Measurements from ENCODE around the gene HMGB1. TPM values are rescaled to one million over a fixed set of nuclear protein-coding genes. Genes with fewer than 3 reads are reported as not detected.

HMGB1 gene
- 594 and 603 TPM in 2 replicates for total RNA-seq

- H3K4me1 Mint-ChIP-seq (ENCODE audit: low read depth) = peaks cover 26% of the 10 kb centered on the region
- no peaks in the 10 kb centered on the region for H3K27me3 Mint-ChIP-seq (ENCODE audit: low read depth)
- peaks cover 31% of the 10 kb centered on the region for H3K36me3 Mint-ChIP-seq (ENCODE audit: low read depth)
- H3K4me3 Mint-ChIP-seq (ENCODE audit: low read depth) = peak within 1 kb of the TSS; percentile 94
- intact Hi-C loops (cut with micrococcal nuclease) = loop anchor here (1.0 to 10.0 kb wide), 12 partner anchors 35 to 699 kb away; partner anchors contain the start of genes HSPH1 and KATNAL1
- peak; percentile 98 for DNase-seq (ENCODE audit: low spot score)
- no peaks in the 10 kb centered on the region for H3K9me3 Mint-ChIP-seq
- peak within 1 kb of the TSS; percentile 100 for H3K27ac Mint-ChIP-seq
Measured at GRCh38 chr13:30465593-30466357, at the start of gene HMGB1. Gene HMGB1 (minus strand): TSS chr13:30465936. CDS start chr13:30463680, 2,256 bp downstream.

GRCh38 chr13:30510811-30511371 is 45.2 kb upstream of the HMGB1 start:
- intact Hi-C loops (cut with micrococcal nuclease) = no loop called here
- Mint-ChIP-seq H3K27ac (no peak overlapping the region), H3K4me3 (ENCODE audit: low read depth) (no peak overlapping the region), H3K9me3 (no peaks in the 10 kb centered on the region), H3K27me3 (ENCODE audit: low read depth) (peaks cover 20% of the 10 kb centered on the region), H3K36me3 (ENCODE audit: low read depth) (no peaks in the 10 kb centered on the region), H3K4me1 (ENCODE audit: low read depth) (peaks cover 12% of the 10 kb centered on the region)
- DNase-seq (ENCODE audit: low spot score) = no peak

DNA sequence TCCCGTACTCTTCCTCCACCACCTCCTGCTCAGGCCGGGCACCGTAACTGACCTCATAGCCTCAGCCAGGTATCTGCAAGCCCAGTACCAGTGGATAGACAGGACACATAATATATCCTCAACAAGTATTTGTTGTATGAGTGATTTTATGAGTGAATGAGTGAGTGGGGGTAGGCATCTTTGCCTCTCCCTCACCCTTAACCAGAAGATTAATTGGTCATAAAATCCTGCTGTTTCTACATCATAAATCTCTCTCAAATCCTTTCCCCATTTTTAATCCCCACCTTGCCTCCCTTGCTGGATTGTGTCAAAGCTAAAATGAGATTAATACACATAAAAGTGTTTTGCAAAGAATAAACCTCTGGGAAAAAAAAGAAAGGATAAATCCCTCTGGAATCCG is 44.4 kb upstream of the HMGB1 start:
- no peak for DNase-seq (ENCODE audit: low spot score)
- no peaks in the 10 kb centered on the region for H3K9me3 Mint-ChIP-seq
- H3K4me1 Mint-ChIP-seq (ENCODE audit: low read depth) = peaks cover 12% of the 10 kb centered on the region
- no peak overlapping the region for H3K27ac Mint-ChIP-seq
- H3K4me3 Mint-ChIP-seq (ENCODE audit: low read depth) = no peak overlapping the region
- H3K27me3 Mint-ChIP-seq (ENCODE audit: low read depth) = peaks cover 19% of the 10 kb centered on the region
- intact Hi-C loops (cut with micrococcal nuclease) = no loop called here
- no peaks in the 10 kb centered on the region for H3K36me3 Mint-ChIP-seq (ENCODE audit: low read depth)

- DNase-seq (ENCODE audit: low spot score) = no peak
- no peaks in the 10 kb centered on the region for H3K9me3 Mint-ChIP-seq
- peaks cover 15% of the 10 kb centered on the region for H3K27me3 Mint-ChIP-seq (ENCODE audit: low read depth)
- H3K27ac Mint-ChIP-seq = no peak overlapping the region
- H3K4me3 Mint-ChIP-seq (ENCODE audit: low read depth) = no peak overlapping the region
- peaks cover 16% of the 10 kb centered on the region for H3K4me1 Mint-ChIP-seq (ENCODE audit: low read depth)
- intact Hi-C loops (cut with micrococcal nuclease) = loop anchor here (10.0 kb wide), 1 partner anchor 65 kb away; no protein-coding TSS in a partner anchor
- no peaks in the 10 kb centered on the region for H3K36me3 Mint-ChIP-seq (ENCODE audit: low read depth)
Measured at GRCh38 chr13:30509254-30510050, 43.7 kb upstream of the HMGB1 start.

DNA sequence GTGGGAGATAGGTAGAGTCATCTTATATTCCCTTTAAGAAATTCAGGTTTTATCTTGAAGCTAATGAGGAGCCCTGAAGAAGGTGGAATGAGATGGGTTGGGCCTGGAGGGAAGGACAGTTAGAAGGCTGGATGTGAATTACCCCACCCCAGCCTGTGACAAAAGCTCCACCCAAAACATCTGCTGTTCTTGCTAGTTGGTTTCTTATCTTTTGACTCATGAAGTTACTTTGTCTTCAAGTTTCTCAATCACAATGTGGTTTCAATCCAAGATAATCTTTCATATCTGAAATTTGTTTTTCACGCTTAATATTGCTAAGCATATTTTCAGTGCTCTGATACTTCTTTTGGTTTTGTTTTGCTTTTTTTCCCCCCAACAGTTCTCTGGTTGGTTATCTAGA is 38.3 kb upstream of the HMGB1 start:
- Mint-ChIP-seq H3K27ac (peak overlapping the region; percentile 39), H3K9me3 (no peaks in the 10 kb centered on the region), H3K27me3 (ENCODE audit: low read depth) (peaks cover 1% of the 10 kb centered on the region), H3K36me3 (ENCODE audit: low read depth) (no peaks in the 10 kb centered on the region), H3K4me1 (ENCODE audit: low read depth) (peaks cover 17% of the 10 kb centered on the region), H3K4me3 (ENCODE audit: low read depth) (no peak overlapping the region)
- DNase-seq (ENCODE audit: low spot score) = peak; percentile 44
- intact Hi-C loops (cut with micrococcal nuclease) = loop anchor here (2.0 to 10.0 kb wide), 2 partner anchors 37 to 71 kb away; no protein-coding TSS in a partner anchor

DNA sequence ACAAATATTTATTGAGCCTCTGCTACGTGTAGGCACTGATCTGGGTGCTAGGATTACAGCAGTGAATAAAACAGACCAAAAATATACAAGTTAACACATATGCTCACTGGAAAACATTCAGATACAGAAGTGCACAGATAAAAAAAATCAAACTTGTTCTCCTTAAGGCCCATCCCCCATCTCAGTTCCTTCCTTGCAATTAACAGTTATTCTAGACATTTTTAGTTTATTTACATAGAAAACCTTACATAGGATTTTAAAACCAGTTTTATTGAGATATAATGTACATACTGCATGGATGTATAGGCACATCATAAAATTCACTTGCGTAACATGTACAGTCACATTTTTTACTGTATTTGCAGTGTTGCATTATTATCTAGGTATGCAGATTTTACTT is 36.5 kb upstream of the HMGB1 start:
- H3K4me3 Mint-ChIP-seq (ENCODE audit: low read depth) = no peak overlapping the region
- no peak for DNase-seq (ENCODE audit: low spot score)
- intact Hi-C loops (cut with micrococcal nuclease) = loop anchor here (10.0 kb wide), 1 partner anchor 73 kb away; no protein-coding TSS in a partner anchor
- H3K9me3 Mint-ChIP-seq = no peaks in the 10 kb centered on the region
- peaks cover 17% of the 10 kb centered on the region for H3K4me1 Mint-ChIP-seq (ENCODE audit: low read depth)
- H3K36me3 Mint-ChIP-seq (ENCODE audit: low read depth) = no peaks in the 10 kb centered on the region
- peaks cover 1% of the 10 kb centered on the region for H3K27me3 Mint-ChIP-seq (ENCODE audit: low read depth)
- no peak overlapping the region for H3K27ac Mint-ChIP-seq

DNA sequence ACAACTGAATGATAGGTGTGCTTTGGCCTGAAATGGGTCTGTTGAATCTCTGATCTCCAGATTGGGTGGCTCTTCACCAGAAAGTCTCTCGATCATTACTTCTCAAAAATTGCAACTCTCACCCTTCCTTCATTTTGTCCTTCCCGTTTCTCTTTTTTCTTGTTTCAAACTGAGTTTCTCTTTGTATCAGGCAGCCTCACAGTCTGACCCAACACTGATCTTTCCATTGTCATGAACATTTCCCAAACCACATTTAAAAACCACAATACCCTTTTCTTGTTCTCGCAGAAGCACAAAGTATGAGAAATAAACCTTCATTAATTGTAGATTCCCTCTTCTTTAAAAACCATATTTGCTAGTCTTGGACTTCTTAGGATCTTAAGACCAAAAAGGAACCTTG is 33.6 kb upstream of the HMGB1 start:
- Mint-ChIP-seq H3K36me3 (ENCODE audit: low read depth) (no peaks in the 10 kb centered on the region), H3K9me3 (no peaks in the 10 kb centered on the region), H3K27me3 (ENCODE audit: low read depth) (peaks cover 3% of the 10 kb centered on the region), H3K4me1 (ENCODE audit: low read depth) (peaks cover 19% of the 10 kb centered on the region), H3K27ac (no peak overlapping the region), H3K4me3 (ENCODE audit: low read depth) (no peak overlapping the region)
- intact Hi-C loops (cut with micrococcal nuclease) = no loop called here
- no peak for DNase-seq (ENCODE audit: low spot score)

DNA sequence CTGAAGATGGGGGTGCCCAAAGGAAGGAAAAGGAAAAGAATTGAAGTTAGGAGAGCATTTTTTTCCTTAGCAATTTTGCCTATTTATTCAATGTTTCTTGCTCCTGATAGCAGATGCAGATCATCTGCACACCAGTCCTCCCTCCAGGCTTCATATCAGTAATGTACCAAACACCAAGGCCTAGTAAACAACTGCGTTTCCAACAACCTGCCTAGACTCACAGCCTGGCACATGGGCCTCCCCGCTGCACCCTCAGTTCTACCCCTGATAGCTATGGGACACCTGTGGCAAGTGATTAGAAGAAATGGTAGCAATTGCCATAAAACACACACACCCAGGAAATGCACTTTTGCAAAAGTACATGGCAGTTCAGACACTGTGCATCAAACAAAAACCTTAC is 30.4 kb upstream of the HMGB1 start:
- Mint-ChIP-seq H3K9me3 (no peaks in the 10 kb centered on the region), H3K4me1 (ENCODE audit: low read depth) (peaks cover 11% of the 10 kb centered on the region), H3K36me3 (ENCODE audit: low read depth) (no peaks in the 10 kb centered on the region), H3K4me3 (ENCODE audit: low read depth) (no peak overlapping the region), H3K27ac (no peak overlapping the region), H3K27me3 (ENCODE audit: low read depth) (peaks cover 3% of the 10 kb centered on the region)
- no peak for DNase-seq (ENCODE audit: low spot score)
- intact Hi-C loops (cut with micrococcal nuclease) = no loop called here

DNA sequence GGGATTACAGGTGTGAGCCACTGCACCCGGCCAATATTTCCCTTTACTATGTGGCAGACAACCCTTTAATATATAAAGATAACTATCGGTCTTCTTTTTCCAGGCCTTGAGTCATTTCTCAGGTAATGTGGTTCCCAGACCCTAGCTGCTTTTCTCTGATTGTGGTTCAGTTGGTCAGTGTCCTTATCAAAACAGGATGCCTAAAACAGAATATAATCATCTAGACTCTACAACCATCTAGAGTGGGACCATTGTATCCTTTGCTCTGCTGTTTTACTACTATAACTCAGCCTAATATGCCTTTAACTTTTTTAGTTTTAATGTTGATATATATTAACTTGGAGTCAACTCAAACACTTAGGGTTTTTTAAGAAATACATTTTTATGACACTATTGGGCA is 30.0 kb upstream of the HMGB1 start:
- H3K36me3 Mint-ChIP-seq (ENCODE audit: low read depth) = no peaks in the 10 kb centered on the region
- H3K27ac Mint-ChIP-seq = no peak overlapping the region
- no peak overlapping the region for H3K4me3 Mint-ChIP-seq (ENCODE audit: low read depth)
- H3K9me3 Mint-ChIP-seq = no peaks in the 10 kb centered on the region
- peaks cover 3% of the 10 kb centered on the region for H3K27me3 Mint-ChIP-seq (ENCODE audit: low read depth)
- H3K4me1 Mint-ChIP-seq (ENCODE audit: low read depth) = peaks cover 11% of the 10 kb centered on the region
- intact Hi-C loops (cut with micrococcal nuclease) = no loop called here
- DNase-seq (ENCODE audit: low spot score) = no peak

- no peak overlapping the region for H3K4me3 Mint-ChIP-seq (ENCODE audit: low read depth)
- H3K27me3 Mint-ChIP-seq (ENCODE audit: low read depth) = peaks cover 3% of the 10 kb centered on the region
- H3K4me1 Mint-ChIP-seq (ENCODE audit: low read depth) = peaks cover 7% of the 10 kb centered on the region
- DNase-seq (ENCODE audit: low spot score) = no peak
- H3K27ac Mint-ChIP-seq = no peak overlapping the region
- no peaks in the 10 kb centered on the region for H3K36me3 Mint-ChIP-seq (ENCODE audit: low read depth)
- H3K9me3 Mint-ChIP-seq = no peaks in the 10 kb centered on the region
- intact Hi-C loops (cut with micrococcal nuclease) = no loop called here
Measured at GRCh38 chr13:30493658-30494381, 28.1 kb upstream of the HMGB1 start.

DNA sequence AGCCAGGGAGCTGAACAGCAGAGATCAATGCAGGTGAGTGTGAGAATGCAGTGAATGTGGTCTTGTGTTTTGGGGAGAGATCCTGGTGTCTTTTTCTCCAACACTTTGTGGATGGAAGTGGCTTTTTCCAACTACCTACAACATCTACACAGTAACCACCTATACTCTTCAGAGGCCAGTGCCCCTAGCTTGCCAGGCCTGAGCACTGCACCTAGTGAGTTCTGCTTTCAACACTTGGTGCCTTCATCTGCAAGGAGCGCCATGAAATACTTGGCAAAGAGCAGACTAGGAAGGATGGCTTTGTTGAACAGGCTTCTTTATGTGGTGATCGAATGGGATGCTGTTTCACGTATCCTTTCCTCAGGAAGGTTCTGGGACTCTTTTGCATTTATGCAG is 21.3 kb upstream of the HMGB1 start:
- intact Hi-C loops (cut with micrococcal nuclease) = no loop called here
- no peaks in the 10 kb centered on the region for H3K4me1 Mint-ChIP-seq (ENCODE audit: low read depth)
- H3K4me3 Mint-ChIP-seq (ENCODE audit: low read depth) = no peak overlapping the region
- no peaks in the 10 kb centered on the region for H3K36me3 Mint-ChIP-seq (ENCODE audit: low read depth)
- no peaks in the 10 kb centered on the region for H3K9me3 Mint-ChIP-seq
- peaks cover 33% of the 10 kb centered on the region for H3K27me3 Mint-ChIP-seq (ENCODE audit: low read depth)
- DNase-seq (ENCODE audit: low spot score) = no peak
- no peak overlapping the region for H3K27ac Mint-ChIP-seq

- intact Hi-C loops (cut with micrococcal nuclease) = no loop called here
- H3K27me3 Mint-ChIP-seq (ENCODE audit: low read depth) = peaks cover 34% of the 10 kb centered on the region
- no peak overlapping the region for H3K27ac Mint-ChIP-seq
- no peaks in the 10 kb centered on the region for H3K36me3 Mint-ChIP-seq (ENCODE audit: low read depth)
- H3K4me3 Mint-ChIP-seq (ENCODE audit: low read depth) = no peak overlapping the region
- no peaks in the 10 kb centered on the region for H3K4me1 Mint-ChIP-seq (ENCODE audit: low read depth)
- DNase-seq (ENCODE audit: low spot score) = no peak
- no peaks in the 10 kb centered on the region for H3K9me3 Mint-ChIP-seq
Measured at GRCh38 chr13:30486230-30487074, 20.7 kb upstream of the HMGB1 start.
